ENCODE data around the gene KCNG1. TPM values are rescaled to one million over a fixed set of nuclear protein-coding genes. Genes with fewer than 3 reads are reported as not detected.
"Not testable (repeated sequence)": the region's sequence is repeated elsewhere in the genome, so short reads cannot be mapped to it uniquely, and the experiment has no call there.

Gene KCNG1
- total and polyA plus RNA-seq, 11 donors: 0.10 to 0.64 (median 0.38) TPM; not detected in 2

- DNase-seq (no peak), ATAC-seq (no peak)
- TF ChIP-seq, protein P1, sequence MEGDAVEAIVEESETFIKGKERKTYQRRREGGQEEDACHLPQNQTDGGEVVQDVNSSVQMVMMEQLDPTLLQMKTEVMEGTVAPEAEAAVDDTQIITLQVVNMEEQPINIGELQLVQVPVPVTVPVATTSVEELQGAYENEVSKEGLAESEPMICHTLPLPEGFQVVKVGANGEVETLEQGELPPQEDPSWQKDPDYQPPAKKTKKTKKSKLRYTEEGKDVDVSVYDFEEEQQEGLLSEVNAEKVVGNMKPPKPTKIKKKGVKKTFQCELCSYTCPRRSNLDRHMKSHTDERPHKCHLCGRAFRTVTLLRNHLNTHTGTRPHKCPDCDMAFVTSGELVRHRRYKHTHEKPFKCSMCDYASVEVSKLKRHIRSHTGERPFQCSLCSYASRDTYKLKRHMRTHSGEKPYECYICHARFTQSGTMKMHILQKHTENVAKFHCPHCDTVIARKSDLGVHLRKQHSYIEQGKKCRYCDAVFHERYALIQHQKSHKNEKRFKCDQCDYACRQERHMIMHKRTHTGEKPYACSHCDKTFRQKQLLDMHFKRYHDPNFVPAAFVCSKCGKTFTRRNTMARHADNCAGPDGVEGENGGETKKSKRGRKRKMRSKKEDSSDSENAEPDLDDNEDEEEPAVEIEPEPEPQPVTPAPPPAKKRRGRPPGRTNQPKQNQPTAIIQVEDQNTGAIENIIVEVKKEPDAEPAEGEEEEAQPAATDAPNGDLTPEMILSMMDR (IDR thresholded peaks at IDR 0.05): peak in 2 of 12 donors; percentile 4 to 6
- TF ChIP-seq POLR2A (IDR thresholded peaks at IDR 0.05): no peak
- WGBS, 4 donors: 91 to 97% (median 94%) methylated on average over 3 of the region's 3 CpGs
- peaks cover 0 to 10% (median 0%) of the 10 kb centered on the region in 12 donors for H3K4me1 ChIP-seq
- H3K36me3 ChIP-seq: no peaks in the 10 kb centered on the region
- H3K27me3 ChIP-seq: peaks cover 0 to 65% (median 20%) of the 10 kb centered on the region in 9 donors
- H3K9me3 ChIP-seq: no peaks in the 10 kb centered on the region
- H3K27ac ChIP-seq: no peak overlapping the region
- H3K4me3 ChIP-seq: no peak overlapping the region
- intact Hi-C loops (cut with DNase I): loop anchor here in 7 of 10 donors (10.0 kb wide), 2 partner anchors 613 to 643 kb away; no protein-coding TSS in a partner anchor
Measured at GRCh38 chr20:50981714-50982048, 41.2 kb downstream of the KCNG1 start.

GRCh38 chr20:50980851-50981713 is 41.8 kb downstream of the KCNG1 start:
- H3K27ac ChIP-seq: no peak overlapping the region
- 36 to 47% (median 37%) methylated on average over 21 to 26 of the region's 26 CpGs for WGBS, 4 donors
- intact Hi-C loops (cut with DNase I): loop anchor here in 7 of 10 donors (10.0 kb wide), 2 partner anchors 614 to 644 kb away; no protein-coding TSS in a partner anchor
- no peaks in the 10 kb centered on the region for H3K36me3 ChIP-seq
- peak in 3 of 4 donors; percentile 40 to 49 (median 44) for ATAC-seq
- peaks cover 0 to 10% (median 0%) of the 10 kb centered on the region in 12 donors for H3K4me1 ChIP-seq
- TF ChIP-seq, protein P1 (IDR thresholded peaks at IDR 0.05): peak; percentile 68 to 84 (median 78)
- TF ChIP-seq POLR2A (IDR thresholded peaks at IDR 0.05): no peak
- H3K9me3 ChIP-seq: no peaks in the 10 kb centered on the region
- peaks cover 0 to 61% (median 19%) of the 10 kb centered on the region in 9 donors for H3K27me3 ChIP-seq
- DNase-seq: peak in 4 of 5 donors; percentile 34 to 53 (median 48)
- peak overlapping the region in 1 of 12 donors; percentile 10 for H3K4me3 ChIP-seq

DNA sequence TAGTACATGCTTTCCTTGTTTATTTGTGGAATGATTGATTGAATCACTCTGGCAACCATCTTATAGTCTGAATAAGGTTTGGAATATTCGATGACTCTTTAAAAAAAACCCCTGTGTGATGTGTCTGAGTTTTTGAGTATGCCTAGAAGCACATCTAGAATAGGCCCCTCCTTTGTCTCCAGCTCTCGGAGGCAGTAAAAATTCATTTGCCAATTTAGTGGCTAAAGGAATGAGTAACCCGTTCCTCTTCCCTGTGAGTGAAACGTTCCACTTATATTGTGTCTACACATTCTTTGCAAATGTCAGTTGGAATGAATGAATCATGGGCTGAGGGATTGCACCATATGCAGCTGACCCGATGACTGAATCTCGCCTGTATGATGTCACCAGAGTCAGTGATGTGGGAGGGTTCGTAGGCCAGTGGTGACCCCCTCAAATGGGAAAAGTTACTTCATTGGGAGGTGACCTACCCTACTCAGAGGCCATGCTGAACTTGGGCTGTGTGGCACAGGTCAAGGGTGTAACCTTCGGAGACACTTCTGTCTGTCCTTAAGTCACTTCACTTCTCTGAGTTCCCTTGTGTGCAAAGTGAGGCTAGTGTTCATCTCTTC is 42.7 kb downstream of the KCNG1 start:
- H3K27me3 ChIP-seq: peaks cover 0 to 52% (median 18%) of the 10 kb centered on the region in 9 donors
- TF ChIP-seq POLR2A (IDR thresholded peaks at IDR 0.05): no peak
- TF ChIP-seq, protein P1 (IDR thresholded peaks at IDR 0.05): no peak

DNA sequence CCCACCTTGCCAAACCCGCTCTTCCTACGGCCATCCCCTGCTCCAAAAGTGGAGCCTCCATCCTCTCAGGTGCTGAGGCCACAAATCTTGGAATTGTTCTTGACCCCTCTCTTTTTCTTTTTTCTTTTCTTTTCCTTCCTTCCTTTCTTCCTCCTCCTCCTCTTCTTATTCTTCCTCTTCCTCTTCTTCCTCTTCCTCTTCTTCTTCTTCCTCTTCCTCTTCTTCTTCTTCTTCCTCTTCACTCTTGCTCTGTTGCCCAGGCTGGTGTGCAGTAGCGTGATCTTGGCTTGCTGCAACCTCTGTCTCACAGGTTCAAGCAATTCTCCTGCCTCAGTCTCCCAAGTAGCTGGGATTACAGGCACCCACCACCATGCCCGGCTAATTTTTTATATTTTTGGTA is 44.4 kb downstream of the KCNG1 start:
- Histone ChIP-seq H3K4me1 (peaks cover 0 to 10% (median 0%) of the 10 kb centered on the region in 12 donors), H3K27me3 (peaks cover 0 to 37% (median 12%) of the 10 kb centered on the region in 9 donors)
- intact Hi-C loops (cut with DNase I); DNase-seq; H3K4me3 ChIP-seq; H3K9me3 ChIP-seq; H3K27ac ChIP-seq; ATAC-seq; H3K36me3 ChIP-seq: not testable (repeated sequence)
- WGBS, 4 donors: 85 to 96% (median 93%) methylated on average over 4 of the region's 4 CpGs

More for the DNA sequence above, 42.7 kb downstream of the KCNG1 start:
- ATAC-seq: peak in 2 of 4 donors; percentile 27 to 70
- intact Hi-C loops (cut with DNase I): loop anchor here in 7 of 10 donors (10.0 kb wide), 2 partner anchors 615 to 645 kb away; no protein-coding TSS in a partner anchor
- 65 to 75% (median 72%) methylated on average over 8 of the region's 8 CpGs for WGBS, 4 donors
- DNase-seq: no peak
- Histone ChIP-seq H3K4me1 (peaks cover 0 to 10% (median 0%) of the 10 kb centered on the region in 12 donors), H3K27ac (no peak overlapping the region), H3K4me3 (no peak overlapping the region), H3K36me3 (no peaks in the 10 kb centered on the region), H3K9me3 (no peaks in the 10 kb centered on the region)

Measured in heart left ventricle (tissue), 16 donors.